ENCODE measurements around the gene ATP8A2.

The ATP8A2 gene

DNA sequence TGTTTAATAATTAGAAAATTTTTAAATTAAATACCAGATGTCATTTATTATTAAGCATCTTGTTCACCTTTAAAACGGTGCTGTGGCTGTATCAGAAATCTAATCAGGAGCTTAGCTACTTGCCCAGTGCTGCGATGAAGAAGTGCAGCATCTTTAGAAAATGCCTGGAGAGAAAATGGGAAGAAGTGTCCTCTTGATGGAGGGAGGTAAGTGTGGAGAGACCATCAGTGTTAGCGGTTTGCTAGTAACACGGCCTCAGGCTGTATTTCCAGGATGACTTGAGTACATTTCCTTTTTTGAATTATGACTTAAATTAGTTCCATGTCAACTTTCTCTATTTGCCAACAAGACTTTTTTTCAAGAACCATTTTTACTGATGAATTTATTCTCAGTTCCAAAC is 605.9 kb downstream of the ATP8A2 start:
- Histone ChIP-seq H3K9me3 (ENCODE audit: control insufficient read depth, insufficient read depth, low read length) (no peaks in the 10 kb centered on the region), H3K27ac (ENCODE audit: low read depth, low read length) (peak overlapping the region; percentile 91), H3K4me3 (ENCODE audit: low read depth, low read length) (no peak overlapping the region), H3K4me1 (ENCODE audit: control insufficient read depth, insufficient read depth, low read length) (peaks cover 40% of the 10 kb centered on the region), H3K36me3 (ENCODE audit: control insufficient read depth, insufficient read depth, low read length) (no peaks in the 10 kb centered on the region), H3K27me3 (ENCODE audit: control insufficient read depth, insufficient read depth, low read length) (peaks cover 4% of the 10 kb centered on the region), H3K9ac (ENCODE audit: low read depth, low read length) (no peak overlapping the region)

- H3K27me3 ChIP-seq (ENCODE audit: control insufficient read depth, insufficient read depth, low read length): 0 out of 2 replicates have a peak, but pooled peaks cover 3% of the 10 kb centered on the region
- H3K4me3 ChIP-seq (ENCODE audit: low read depth, low read length): no peak overlapping the region
- H3K9ac ChIP-seq (ENCODE audit: low read depth, low read length): no peak overlapping the region
- peak overlapping the region; percentile 91 for H3K27ac ChIP-seq (ENCODE audit: low read depth, low read length)
- peaks cover 27% of the 10 kb centered on the region for H3K4me1 ChIP-seq (ENCODE audit: control insufficient read depth, insufficient read depth, low read length)
- no peaks in the 10 kb centered on the region for H3K36me3 ChIP-seq (ENCODE audit: control insufficient read depth, insufficient read depth, low read length)
- no peaks in the 10 kb centered on the region for H3K9me3 ChIP-seq (ENCODE audit: control insufficient read depth, insufficient read depth, low read length)
These were observed 607.2 kb downstream of the ATP8A2 start for GRCh38 chr13:25978961-25979360.

- no peak overlapping the region for H3K27ac ChIP-seq (ENCODE audit: low read depth, low read length)
- H3K9me3 ChIP-seq (ENCODE audit: control insufficient read depth, insufficient read depth, low read length): no peaks in the 10 kb centered on the region
- H3K36me3 ChIP-seq (ENCODE audit: control insufficient read depth, insufficient read depth, low read length): no peaks in the 10 kb centered on the region
- H3K4me1 ChIP-seq (ENCODE audit: control insufficient read depth, insufficient read depth, low read length): peaks cover 26% of the 10 kb centered on the region
- H3K4me3 ChIP-seq (ENCODE audit: low read depth, low read length): no peak overlapping the region
- no peak overlapping the region for H3K9ac ChIP-seq (ENCODE audit: low read depth, low read length)
- H3K27me3 ChIP-seq (ENCODE audit: control insufficient read depth, insufficient read depth, low read length): 0 out of 2 replicates have a peak, but pooled peaks cover 1% of the 10 kb centered on the region
These were observed 607.6 kb downstream of the ATP8A2 start for GRCh38 chr13:25979371-25979770.

DNA sequence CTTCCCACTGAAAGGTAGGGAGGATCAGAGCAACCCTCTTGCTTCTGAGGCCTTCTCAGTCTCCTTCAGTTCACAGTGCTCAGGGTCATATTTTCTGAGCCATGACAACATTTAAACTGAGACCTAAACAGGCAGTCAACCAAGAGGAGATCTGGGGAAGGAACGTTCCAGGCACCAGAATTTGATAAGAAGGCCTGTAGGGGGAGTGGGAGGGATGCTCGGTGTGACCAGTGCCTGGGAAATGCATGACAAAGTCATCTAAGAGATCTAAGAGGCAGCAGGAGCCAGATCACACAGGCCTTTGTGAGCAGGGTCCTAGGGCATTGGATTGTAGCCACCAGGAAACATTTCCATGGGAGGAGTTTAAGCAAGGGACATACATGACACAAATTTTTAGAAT is 608.5 kb downstream of the ATP8A2 start:
- Histone ChIP-seq H3K36me3 (ENCODE audit: control insufficient read depth, insufficient read depth, low read length) (no peaks in the 10 kb centered on the region), H3K4me3 (ENCODE audit: low read depth, low read length) (no peak overlapping the region), H3K4me1 (ENCODE audit: control insufficient read depth, insufficient read depth, low read length) (peaks cover 26% of the 10 kb centered on the region), H3K9me3 (ENCODE audit: control insufficient read depth, insufficient read depth, low read length) (no peaks in the 10 kb centered on the region), H3K9ac (ENCODE audit: low read depth, low read length) (no peak overlapping the region), H3K27me3 (ENCODE audit: control insufficient read depth, insufficient read depth, low read length) (no peaks in the 10 kb centered on the region), H3K27ac (ENCODE audit: low read depth, low read length) (peak overlapping the region; percentile 37)

GRCh38 chr13:25981060-25981459 is 609.3 kb downstream of the ATP8A2 start:
- Histone ChIP-seq H3K9ac (ENCODE audit: low read depth, low read length) (no peak overlapping the region), H3K36me3 (ENCODE audit: control insufficient read depth, insufficient read depth, low read length) (no peaks in the 10 kb centered on the region), H3K4me1 (ENCODE audit: control insufficient read depth, insufficient read depth, low read length) (peaks cover 25% of the 10 kb centered on the region), H3K27me3 (ENCODE audit: control insufficient read depth, insufficient read depth, low read length) (no peaks in the 10 kb centered on the region), H3K9me3 (ENCODE audit: control insufficient read depth, insufficient read depth, low read length) (no peaks in the 10 kb centered on the region), H3K4me3 (ENCODE audit: low read depth, low read length) (no peak overlapping the region), H3K27ac (ENCODE audit: low read depth, low read length) (no peak overlapping the region)

- no peaks in the 10 kb centered on the region for H3K27me3 ChIP-seq (ENCODE audit: control insufficient read depth, insufficient read depth, low read length)
- H3K4me3 ChIP-seq (ENCODE audit: low read depth, low read length): no peak overlapping the region
- H3K27ac ChIP-seq (ENCODE audit: low read depth, low read length): no peak overlapping the region
- no peaks in the 10 kb centered on the region for H3K36me3 ChIP-seq (ENCODE audit: control insufficient read depth, insufficient read depth, low read length)
- no peak overlapping the region for H3K9ac ChIP-seq (ENCODE audit: low read depth, low read length)
- no peaks in the 10 kb centered on the region for H3K9me3 ChIP-seq (ENCODE audit: control insufficient read depth, insufficient read depth, low read length)
- peaks cover 9% of the 10 kb centered on the region for H3K4me1 ChIP-seq (ENCODE audit: control insufficient read depth, insufficient read depth, low read length)
These were observed 611.1 kb downstream of the ATP8A2 start for GRCh38 chr13:25982907-25983306.

GRCh38 chr13:25987987-25988386 is 616.2 kb downstream of the ATP8A2 start:
- H3K4me1 ChIP-seq (ENCODE audit: control insufficient read depth, insufficient read depth, low read length): no peaks in the 10 kb centered on the region
- no peaks in the 10 kb centered on the region for H3K27me3 ChIP-seq (ENCODE audit: control insufficient read depth, insufficient read depth, low read length)
- no peak overlapping the region for H3K27ac ChIP-seq (ENCODE audit: low read depth, low read length)
- H3K9ac ChIP-seq (ENCODE audit: low read depth, low read length): no peak overlapping the region
- no peaks in the 10 kb centered on the region for H3K36me3 ChIP-seq (ENCODE audit: control insufficient read depth, insufficient read depth, low read length)
- H3K9me3 ChIP-seq (ENCODE audit: control insufficient read depth, insufficient read depth, low read length): no peaks in the 10 kb centered on the region
- H3K4me3 ChIP-seq (ENCODE audit: low read depth, low read length): no peak overlapping the region

GRCh38 chr13:25988661-25989060 is 616.9 kb downstream of the ATP8A2 start:
- Histone ChIP-seq H3K4me3 (ENCODE audit: low read depth, low read length) (no peak overlapping the region), H3K27ac (ENCODE audit: low read depth, low read length) (no peak overlapping the region), H3K36me3 (ENCODE audit: control insufficient read depth, insufficient read depth, low read length) (no peaks in the 10 kb centered on the region), H3K9me3 (ENCODE audit: control insufficient read depth, insufficient read depth, low read length) (no peaks in the 10 kb centered on the region), H3K9ac (ENCODE audit: low read depth, low read length) (no peak overlapping the region), H3K27me3 (ENCODE audit: control insufficient read depth, insufficient read depth, low read length) (no peaks in the 10 kb centered on the region), H3K4me1 (ENCODE audit: control insufficient read depth, insufficient read depth, low read length) (no peaks in the 10 kb centered on the region)

DNA sequence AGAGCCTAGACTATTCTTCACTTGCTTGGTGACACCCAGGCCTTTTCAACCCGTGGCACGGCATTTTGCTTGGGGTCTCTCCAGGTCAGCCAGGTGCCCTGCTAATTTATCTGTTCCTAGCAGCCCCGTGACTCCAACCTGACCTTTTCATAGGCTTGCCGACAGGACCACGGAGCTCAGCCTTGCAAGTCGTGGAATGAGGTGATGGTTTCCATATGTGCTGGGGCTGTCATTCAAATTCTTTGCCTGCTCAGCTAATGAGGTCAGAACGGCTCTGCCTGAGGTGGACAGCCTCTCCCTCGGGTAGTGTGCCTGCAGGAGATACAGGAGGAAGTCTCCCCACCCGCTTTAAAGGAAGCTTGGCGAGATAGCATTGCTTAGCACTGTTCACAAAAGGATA is 619.0 kb downstream of the ATP8A2 start:
- Histone ChIP-seq H3K4me3 (ENCODE audit: low read depth, low read length) (no peak overlapping the region), H3K27me3 (ENCODE audit: control insufficient read depth, insufficient read depth, low read length) (no peaks in the 10 kb centered on the region), H3K4me1 (ENCODE audit: control insufficient read depth, insufficient read depth, low read length) (no peaks in the 10 kb centered on the region), H3K27ac (ENCODE audit: low read depth, low read length) (no peak overlapping the region), H3K9me3 (ENCODE audit: control insufficient read depth, insufficient read depth, low read length) (0 out of 2 replicates have a peak, but pooled peaks cover 4% of the 10 kb centered on the region), H3K9ac (ENCODE audit: low read depth, low read length) (no peak overlapping the region), H3K36me3 (ENCODE audit: control insufficient read depth, insufficient read depth, low read length) (no peaks in the 10 kb centered on the region)

DNA sequence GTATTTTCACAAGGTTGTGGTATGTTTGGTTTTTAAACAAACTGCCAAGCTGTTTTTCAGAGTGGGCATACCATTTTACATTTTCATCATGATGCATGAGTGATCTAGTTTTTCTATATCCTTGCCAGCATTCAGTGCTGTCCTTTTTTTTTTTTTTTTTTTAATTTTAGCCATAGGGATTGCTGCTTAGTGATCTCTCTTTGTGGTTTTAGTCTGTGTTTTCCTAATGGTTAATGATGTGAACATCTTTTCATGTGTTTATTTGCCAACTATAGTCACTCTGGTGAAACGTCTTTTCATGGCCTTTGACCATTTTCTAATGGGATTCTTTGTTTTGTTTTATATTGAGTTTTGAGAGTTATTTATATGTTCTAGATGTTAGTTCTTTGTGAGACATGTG is 620.3 kb downstream of the ATP8A2 start:
- Histone ChIP-seq H3K27ac (ENCODE audit: low read depth, low read length) (no peak overlapping the region), H3K9ac (ENCODE audit: low read depth, low read length) (no peak overlapping the region), H3K4me1 (ENCODE audit: control insufficient read depth, insufficient read depth, low read length) (no peaks in the 10 kb centered on the region), H3K4me3 (ENCODE audit: low read depth, low read length) (no peak overlapping the region), H3K9me3 (ENCODE audit: control insufficient read depth, insufficient read depth, low read length) (0 out of 2 replicates have a peak, but pooled peaks cover 4% of the 10 kb centered on the region), H3K36me3 (ENCODE audit: control insufficient read depth, insufficient read depth, low read length) (no peaks in the 10 kb centered on the region), H3K27me3 (ENCODE audit: control insufficient read depth, insufficient read depth, low read length) (no peaks in the 10 kb centered on the region)

DNA sequence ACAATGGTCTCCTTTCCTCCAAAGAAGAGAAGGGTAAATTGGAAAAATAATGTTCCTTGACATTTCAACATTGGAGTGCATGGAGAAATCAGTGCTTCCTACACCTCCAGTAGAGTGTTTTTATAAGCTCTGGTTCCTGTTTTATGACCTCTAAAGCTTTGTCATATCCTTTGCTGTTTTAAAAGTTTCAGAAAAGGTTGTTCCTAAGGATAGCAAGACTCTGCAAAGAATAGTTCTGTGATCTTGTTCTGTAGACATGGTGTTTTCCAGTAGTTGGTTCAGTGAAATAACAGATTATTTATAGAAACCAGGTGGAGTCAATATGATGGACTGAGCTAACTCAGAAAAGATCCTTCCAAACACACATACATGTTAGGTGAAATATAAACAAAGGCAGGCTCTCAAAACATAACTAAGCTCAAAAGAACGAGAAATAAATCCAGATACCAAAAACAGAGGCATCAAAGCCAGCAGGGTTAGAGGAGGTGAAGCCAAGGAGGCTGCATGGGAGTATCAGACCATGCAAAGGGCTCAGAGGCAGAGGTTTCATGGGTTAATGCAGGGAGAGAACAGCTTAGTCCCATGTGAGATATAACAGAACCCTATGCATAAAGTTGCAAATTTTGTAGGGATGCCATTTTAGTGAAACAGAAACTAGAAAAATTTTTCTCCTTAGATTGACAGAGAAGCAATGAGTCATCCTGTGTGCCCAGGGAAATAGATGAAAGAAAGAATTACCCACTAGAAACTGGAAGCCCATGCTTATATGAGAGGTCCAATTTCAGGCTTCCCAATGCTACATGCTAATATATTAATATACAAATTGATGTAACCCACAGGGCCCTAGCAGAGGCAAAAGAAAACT is 635.7 kb downstream of the ATP8A2 start:
- Histone ChIP-seq H3K36me3 (ENCODE audit: control insufficient read depth, insufficient read depth, low read length) (no peaks in the 10 kb centered on the region), H3K4me1 (ENCODE audit: control insufficient read depth, insufficient read depth, low read length) (no peaks in the 10 kb centered on the region), H3K9ac (ENCODE audit: low read depth, low read length) (no peak overlapping the region), H3K27me3 (ENCODE audit: control insufficient read depth, insufficient read depth, low read length) (no peaks in the 10 kb centered on the region), H3K27ac (ENCODE audit: low read depth, low read length) (no peak overlapping the region), H3K4me3 (ENCODE audit: low read depth, low read length) (no peak overlapping the region), H3K9me3 (ENCODE audit: control insufficient read depth, insufficient read depth, low read length) (no peaks in the 10 kb centered on the region)
